HEK293T (cell line): ENCODE measurements around the gene IL17RA.

Experiments
- ARNT ChIP-seq: fragments of 450-650 bp; IDR thresholded peaks from 2 replicates; pipeline ENCODE4 v1.6.1; 2017; ENCODE audit warnings: mild to moderate bottlenecking
- ELF4 ChIP-seq: fragments of 450-650 bp; IDR thresholded peaks from 2 replicates; pipeline ENCODE4 v1.6.1; 2017; ENCODE audit warnings: antibody characterized with exemption
- FOXA1 ChIP-seq: fragments of 450-650 bp; IDR thresholded peaks from 2 replicates; pipeline ENCODE4 v1.6.1; 2016; ENCODE audit warnings: mild to moderate bottlenecking
- FOXK2 ChIP-seq: fragments of 450-650 bp; IDR thresholded peaks from 2 replicates; pipeline ENCODE4 v1.6.1; 2016; ENCODE audit warnings: mild to moderate bottlenecking
- FOXM1 ChIP-seq: fragments of 450-650 bp; IDR thresholded peaks from 2 replicates; pipeline ENCODE4 v1.6.1; 2017; ENCODE audit warnings: mild to moderate bottlenecking, borderline replicate concordance
- HDGF ChIP-seq: fragments of 450-650 bp; IDR thresholded peaks from 2 replicates; pipeline ENCODE4 v1.6.1; 2017; ENCODE audit warnings: antibody characterized with exemption, borderline replicate concordance
- LEF1 ChIP-seq: fragments of 450-650 bp; IDR thresholded peaks from 2 replicates; pipeline ENCODE4 v1.6.1; 2017; ENCODE audit warnings: mild to moderate bottlenecking, borderline replicate concordance
- NFRKB ChIP-seq: fragments of 450-650 bp; IDR thresholded peaks from 2 replicates; pipeline ENCODE4 v1.6.1; 2016; ENCODE audit warnings: mild to moderate bottlenecking, moderate library complexity
- SP1 ChIP-seq: fragments of 450-650 bp; IDR thresholded peaks from 2 replicates; pipeline ENCODE4 v1.6.1; 2017
- SUZ12 ChIP-seq: fragments of 450-650 bp; IDR thresholded peaks from 2 replicates; pipeline ENCODE4 v1.6.1; 2016; ENCODE audit warnings: mild to moderate bottlenecking
- TARDBP ChIP-seq: fragments of 450-650 bp; IDR thresholded peaks from 2 replicates; pipeline ENCODE4 v1.6.1; 2016
- TF ChIP-seq, protein P1 (sequence below): fragments of 450-650 bp; IDR thresholded peaks from 2 replicates; pipeline ENCODE4 v1.6.1; 2016

DNA sequence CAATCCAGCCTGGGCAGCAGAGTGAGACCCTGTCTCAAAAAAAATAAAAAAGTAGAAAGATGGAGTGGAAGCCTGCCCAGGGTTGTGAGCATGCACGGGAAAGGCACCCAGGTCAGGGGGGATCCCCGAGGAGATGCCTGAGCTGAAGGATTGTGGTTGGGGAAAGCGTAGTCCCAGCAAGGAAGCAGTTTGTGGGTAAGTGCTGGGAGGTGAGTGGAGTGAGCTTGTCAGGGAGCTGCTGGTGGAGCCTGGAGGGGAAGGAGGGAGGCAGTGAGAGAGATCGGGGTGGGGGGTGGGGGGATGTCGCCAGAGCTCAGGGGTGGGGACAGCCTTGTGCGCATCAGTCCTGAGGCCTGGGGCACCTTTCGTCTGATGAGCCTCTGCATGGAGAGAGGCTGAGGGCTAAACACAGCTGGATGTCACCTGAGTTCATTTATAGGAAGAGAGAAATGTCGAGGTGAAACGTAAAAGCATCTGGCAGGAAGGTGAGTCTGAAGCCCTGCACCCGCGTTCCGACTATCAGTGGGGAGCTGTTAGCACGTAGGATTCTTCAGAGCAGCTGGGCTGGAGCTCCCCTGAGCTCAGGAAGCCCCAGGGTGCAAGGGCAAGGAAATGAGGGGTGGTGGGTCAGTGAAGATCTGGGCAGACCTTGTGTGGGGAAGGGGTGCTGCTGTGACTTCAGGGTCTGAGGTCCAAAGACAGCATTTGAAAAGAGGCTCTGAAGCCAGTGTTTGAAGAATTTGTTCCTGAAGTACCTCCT lies 26.2 kb downstream of the IL17RA start:
- TF ChIP-seq SP1 (no peak), FOXK2 (no peak), LEF1 (no peak), FOXA1 (no peak), SUZ12 (no peak), TARDBP (no peak), ELF4 (no peak), HDGF (no peak), ARNT (no peak), FOXM1 (no peak), NFRKB (no peak)
- TF ChIP-seq, protein P1, sequence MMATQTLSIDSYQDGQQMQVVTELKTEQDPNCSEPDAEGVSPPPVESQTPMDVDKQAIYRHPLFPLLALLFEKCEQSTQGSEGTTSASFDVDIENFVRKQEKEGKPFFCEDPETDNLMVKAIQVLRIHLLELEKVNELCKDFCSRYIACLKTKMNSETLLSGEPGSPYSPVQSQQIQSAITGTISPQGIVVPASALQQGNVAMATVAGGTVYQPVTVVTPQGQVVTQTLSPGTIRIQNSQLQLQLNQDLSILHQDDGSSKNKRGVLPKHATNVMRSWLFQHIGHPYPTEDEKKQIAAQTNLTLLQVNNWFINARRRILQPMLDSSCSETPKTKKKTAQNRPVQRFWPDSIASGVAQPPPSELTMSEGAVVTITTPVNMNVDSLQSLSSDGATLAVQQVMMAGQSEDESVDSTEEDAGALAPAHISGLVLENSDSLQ = no peak
